ENCODE data around the gene SSX7.
"Not testable (repeated sequence)": the region's sequence is repeated elsewhere in the genome, so short reads cannot be mapped to it uniquely, and the experiment has no call there.

The SSX7 gene, protein sequence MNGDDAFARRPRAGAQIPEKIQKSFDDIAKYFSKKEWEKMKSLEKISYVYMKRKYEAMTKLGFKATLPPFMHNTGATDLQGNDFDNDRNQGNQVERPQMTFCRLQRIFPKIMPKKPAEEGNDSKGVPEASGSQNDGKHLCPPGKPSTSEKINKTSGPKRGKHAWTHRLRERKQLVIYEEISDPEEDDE

DNA sequence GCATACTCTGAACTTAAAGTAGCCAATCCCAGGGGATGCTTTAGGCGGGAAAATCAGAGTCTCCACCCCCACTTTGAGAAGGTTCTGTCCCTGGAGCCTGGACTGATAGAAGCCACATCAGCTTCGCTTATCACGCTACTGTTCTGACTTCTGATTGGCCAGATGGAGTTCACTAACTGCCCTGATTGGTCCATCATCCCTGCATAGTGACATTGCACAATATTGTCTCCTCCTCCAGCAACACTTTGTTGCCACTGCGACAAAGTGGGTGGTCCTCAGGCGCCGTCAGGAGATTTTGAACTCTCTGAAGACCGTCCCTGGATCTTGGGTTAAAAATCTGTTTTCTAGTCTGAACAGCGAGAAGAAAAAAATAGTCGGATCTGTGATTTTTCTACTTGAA lies at the start of gene SSX7:
TSS of gene SSX7 (minus strand) at position 101 of the 400 bp plus-strand sequence. CDS start 1,428 bp downstream, outside the sequence.
- DNase-seq = not testable (repeated sequence)

DNA sequence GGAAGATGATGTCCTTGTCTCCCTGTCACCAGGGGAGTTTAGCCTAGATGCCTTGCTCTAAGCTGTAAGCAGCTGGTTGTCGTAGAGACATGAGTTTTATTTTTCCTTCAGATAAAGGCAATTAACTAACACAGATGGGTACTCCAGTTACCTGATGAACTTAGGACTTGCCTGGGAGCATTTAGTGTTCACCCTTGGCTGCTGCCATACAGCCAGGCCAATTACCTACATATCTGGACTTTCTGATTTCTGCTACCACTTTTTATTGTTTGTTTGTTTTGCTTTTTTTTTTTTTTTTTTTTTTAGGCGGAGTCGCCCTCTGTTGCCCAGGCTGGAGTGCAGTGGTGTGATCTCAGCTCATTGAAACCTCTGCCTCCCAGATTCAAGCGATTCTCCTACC lies 37.3 kb upstream of the SSX7 start:
- DNase-seq = not testable (repeated sequence)

DNA sequence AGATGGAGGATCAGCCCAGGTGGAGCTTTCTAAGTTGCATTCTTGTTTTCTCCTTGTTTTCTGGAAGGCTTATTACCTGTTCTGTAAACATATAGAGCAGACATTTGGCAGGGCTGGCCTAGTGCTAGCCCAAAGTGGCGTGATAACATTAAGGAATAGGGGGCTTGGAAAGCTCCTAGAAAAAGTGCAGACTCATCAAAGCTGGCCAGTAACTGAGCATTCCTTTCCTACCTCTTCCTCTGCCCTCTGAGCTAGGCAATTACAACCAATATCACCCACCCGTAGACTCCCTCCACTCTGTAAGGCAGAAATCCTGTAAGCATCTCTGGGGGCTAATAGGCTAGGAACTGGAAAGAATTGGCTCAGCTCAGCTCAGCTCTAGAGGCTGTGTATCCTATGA lies 7.5 kb upstream of the SSX7 start:
- DNase-seq = not testable (repeated sequence)

DNA sequence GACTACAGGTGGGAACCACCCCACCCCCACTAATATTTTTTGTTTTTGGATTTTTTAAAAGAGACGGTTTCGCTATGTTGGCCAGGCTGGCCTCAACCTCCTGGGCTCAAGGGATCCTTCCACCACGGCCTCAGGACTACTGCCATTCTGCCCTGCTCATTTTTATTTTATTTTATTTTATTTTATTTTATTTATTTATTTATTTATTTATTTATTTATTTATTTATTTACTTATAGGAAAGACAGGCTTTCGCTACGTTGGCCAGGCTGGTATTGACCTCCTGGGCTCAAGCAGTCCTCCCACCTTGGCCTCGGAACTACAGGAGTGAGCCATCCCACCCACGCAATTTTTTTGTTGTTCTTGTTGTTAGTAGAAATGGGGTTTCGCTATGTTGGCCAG lies 775 bp upstream of the SSX7 start:
- DNase-seq = not testable (repeated sequence)

DNA sequence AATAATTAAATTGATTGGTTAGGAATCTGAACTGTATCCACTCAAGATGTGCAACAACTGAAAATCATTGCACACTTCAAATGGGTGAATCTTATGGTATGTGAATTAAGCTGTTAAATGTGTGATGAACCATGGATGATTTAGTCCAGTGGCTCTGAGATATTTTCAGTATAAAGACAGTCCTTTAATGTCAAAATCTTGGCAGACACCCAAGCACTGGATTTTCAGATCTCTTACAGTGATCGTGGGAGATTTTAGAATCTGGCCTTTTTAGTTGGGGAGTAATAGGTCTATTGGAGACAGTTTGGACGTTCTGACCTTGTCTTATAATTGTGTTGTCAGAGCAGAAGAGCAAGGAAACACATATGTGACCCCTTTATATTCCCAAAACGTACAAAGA lies 4.0 kb downstream of the SSX7 start:
- not testable (repeated sequence) for DNase-seq

DNA sequence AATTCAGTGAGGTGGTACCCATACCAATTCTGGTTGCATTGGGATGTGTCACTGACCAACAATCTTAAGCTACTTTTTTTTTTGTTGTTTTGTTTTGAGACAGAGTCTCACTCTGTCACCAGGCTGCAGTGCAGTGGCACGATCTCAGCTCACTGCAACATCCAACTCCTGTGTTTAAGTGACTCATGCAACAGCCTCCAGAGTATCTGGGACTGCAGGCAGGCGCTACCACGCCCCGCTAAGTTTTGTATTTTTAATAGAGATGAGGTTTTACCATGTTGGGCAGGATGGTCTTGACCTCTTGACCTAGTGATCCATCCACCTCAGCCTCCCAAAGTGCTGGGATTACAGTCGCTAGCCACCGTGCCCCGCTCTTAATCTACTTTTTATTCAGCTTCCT lies 5.7 kb downstream of the SSX7 start:
- not testable (repeated sequence) for DNase-seq

DNA sequence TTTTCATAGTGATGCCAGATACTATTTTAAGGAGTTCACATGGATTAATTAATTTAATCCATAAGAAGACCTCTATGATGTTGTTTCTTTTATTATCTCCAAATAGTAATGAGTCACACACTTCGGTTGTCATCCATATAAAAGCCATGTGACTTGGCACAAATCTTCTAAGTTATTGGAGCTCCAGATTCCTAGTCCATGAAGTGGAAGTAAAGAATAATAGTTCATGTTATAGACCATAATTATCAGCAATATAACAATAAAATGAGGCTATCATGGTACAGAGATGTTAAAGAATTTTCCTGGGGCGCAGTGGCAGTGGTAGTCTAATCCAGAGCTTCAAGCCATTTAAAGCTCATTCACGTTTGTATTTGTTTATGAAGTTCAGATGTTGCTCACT lies 26.2 kb downstream of the SSX7 start:
- not testable (repeated sequence) for DNase-seq

DNA sequence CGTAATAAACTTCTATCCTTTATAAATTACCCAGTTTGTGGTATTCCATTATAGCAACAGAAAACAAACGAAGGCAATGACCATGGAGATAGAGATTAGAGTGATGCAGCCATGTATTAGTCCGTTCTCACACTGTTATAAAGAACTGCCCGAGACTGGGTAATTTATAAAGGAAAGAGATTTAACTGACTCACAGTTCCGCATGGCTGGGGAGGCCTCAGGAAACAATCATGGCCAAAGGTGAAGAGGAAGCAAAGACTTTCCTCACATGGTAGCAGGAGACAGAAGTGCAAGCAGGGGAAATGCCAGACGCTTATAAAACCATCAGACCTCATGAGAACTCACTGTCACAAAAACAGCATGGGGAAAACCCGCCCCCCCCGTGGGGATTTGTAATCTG lies 34.0 kb downstream of the SSX7 start:
- DNase-seq = not testable (repeated sequence)

DNA sequence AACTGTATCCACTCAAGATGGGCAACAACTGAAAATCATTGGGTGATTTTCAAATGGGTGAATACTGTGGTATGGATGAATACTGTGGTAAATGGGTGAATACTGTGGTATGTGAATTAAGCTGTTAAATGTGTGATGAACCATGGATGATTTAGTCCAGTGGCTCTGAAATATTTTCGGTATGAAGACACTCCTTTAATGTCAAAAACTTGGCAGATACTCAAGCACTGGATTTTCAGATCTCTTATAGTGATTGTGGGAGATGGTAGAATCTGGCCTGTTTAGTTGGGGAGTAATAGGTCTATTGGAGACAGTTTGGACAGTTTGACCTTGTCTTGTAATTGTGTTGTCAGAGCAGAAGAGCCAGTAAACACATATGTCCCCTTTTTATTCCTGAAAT lies 45.7 kb downstream of the SSX7 start:
- DNase-seq = no peak

DNA sequence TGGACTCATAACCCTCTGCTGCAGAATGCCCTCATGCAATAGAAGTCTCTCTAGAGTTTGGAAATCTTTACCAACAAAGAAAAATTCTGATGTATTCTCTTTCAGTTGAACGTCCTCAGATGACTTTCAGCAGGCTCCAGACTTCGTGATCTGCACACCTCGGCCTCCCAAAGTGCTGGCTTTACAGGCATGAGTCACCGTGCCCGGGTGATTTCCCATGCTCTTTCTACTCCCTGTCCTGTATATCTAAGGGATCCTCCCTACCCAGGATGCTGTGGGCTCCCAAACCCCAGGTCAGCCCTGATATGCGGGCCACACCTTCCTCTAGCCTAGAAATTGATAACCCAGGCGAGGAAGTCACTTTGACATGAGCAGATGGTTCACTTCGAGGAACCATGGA lies 51.5 kb downstream of the SSX7 start:
- DNase-seq = not testable (repeated sequence)

DNA sequence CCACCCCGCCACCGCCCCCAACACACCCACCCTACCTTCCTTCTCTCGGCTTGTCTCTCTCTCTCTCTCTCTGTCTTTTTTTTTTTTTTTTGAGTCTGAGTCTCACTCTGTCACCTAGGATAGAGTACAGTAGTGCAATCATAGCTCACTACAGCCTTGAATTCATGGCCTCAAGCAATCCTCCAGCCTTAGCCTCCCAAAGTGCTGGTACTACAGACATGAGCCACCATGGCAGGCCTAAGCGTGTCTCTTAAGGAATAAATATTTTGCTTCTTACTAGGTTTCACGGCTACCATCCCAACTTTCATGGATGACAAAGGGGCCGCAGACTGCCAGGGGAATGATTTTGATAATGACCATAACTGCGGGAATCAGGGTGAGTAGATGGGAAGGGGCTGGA lies 55.8 kb downstream of the SSX7 start:
- no peak for DNase-seq

DNA sequence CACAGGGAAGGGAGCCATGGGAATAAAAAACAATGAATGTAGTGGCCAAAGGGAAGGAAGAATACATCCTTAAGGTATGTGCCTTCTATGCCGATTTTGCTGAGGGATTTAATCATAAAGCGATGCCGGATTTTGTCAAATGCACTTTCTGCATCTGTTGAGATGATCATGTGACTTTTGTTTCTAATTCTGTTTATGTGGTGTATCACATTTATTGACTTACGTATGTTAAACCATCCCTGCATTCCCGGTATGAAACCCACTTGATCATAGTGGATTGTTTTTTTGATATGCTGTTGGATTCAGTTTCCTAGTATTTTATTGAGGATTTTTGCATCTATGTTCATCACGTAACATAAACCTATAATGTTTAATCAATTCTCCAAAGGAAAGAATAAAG lies 60.0 kb downstream of the SSX7 start:
- no peak for DNase-seq

Measured in stimulated activated CD4-positive, alpha-beta T cell treated with anti-CD3 and anti-CD28 coated beads, Interleukin-4, amount 100 ng/mL, for 1 hour (primary cell).